SK-N-SH (cell line): ENCODE data around the gene PLA2G6. TPM values are rescaled to one million over a fixed set of nuclear protein-coding genes. Genes with fewer than 3 reads are reported as not detected.

ENCODE experiments used
- CTCF ChIA-PET: fragments of 300-600, 350-600 bp; formaldehyde crosslinking; extraction: SDS; loops from one replicate; lab custom pipeline; 2021; lab: Yijun Ruan, JAX
- POLR2A ChIA-PET: fragments of 350-600 bp; sonication (Branson Sonifier 250); formaldehyde crosslinking; extraction: SDS; loops from one replicate; lab custom pipeline; 2020; ENCODE audit warnings: antibody characterized with exemption, inconsistent platforms; lab: Yijun Ruan, JAX
- DNase-seq: peaks from one replicate; pipeline ENCODE4 v3.0.0; 2012
- H2AFZ ChIP-seq: fragments of 200-600 bp; sonication (generic); 2 replicates; pipeline ENCODE4 v1.8.1; 2016; ENCODE audit warnings: antibody characterized with exemption, mild to moderate bottlenecking, low read depth
- H3F3A ChIP-seq: fragments of 200-600 bp; sonication (generic); replicated peaks from 2 replicates; pipeline ENCODE3; 2016; ENCODE audit warnings: antibody characterized with exemption, mild to moderate bottlenecking; ENCODE audit not compliant: insufficient read depth
- H3K27ac ChIP-seq, 2 experiments: fragments of 200-500 bp in 1 of 2; fragments of 200-600 bp in 1 of 2; sonication (Bioruptor generic) in 1 of 2; sonication (generic), shearing (Covaris generic) in 1 of 2; 2 replicates each; pipeline versions ENCODE4 v1.5.1 to v1.6.1; 2014 to 2016; ENCODE audit warnings: low read depth in 2 of 2, inconsistent platforms in 1 of 2, low read length in 1 of 2, mild to moderate bottlenecking in 1 of 2, mixed read lengths in 1 of 2
- H3K27me3 ChIP-seq: fragments of 200-600 bp; sonication (generic), shearing (Covaris generic); 2 replicates; pipeline ENCODE4 v1.6.1; 2016; ENCODE audit warnings: mixed run types; ENCODE audit not compliant: insufficient read depth
- H3K36me3 ChIP-seq, 2 experiments: fragments of 200-500 bp in 1 of 2; fragments of 200-600 bp in 1 of 2; sonication (Bioruptor generic) in 1 of 2; sonication (generic) in 1 of 2; replicated peaks in 1 of 2; 2 replicates each; pipeline versions ENCODE3 to v1.5.1; 2014 to 2016; ENCODE audit warnings: low read length in 1 of 2, mild to moderate bottlenecking in 1 of 2; ENCODE audit not compliant: insufficient read depth in 2 of 2, control insufficient read depth in 1 of 2
- H3K4me1 ChIP-seq, 2 experiments: fragments of 200-500 bp in 1 of 2; fragments of 200-600 bp in 1 of 2; sonication (Bioruptor generic) in 1 of 2; sonication (generic), shearing (Covaris generic) in 1 of 2; 2 replicates each; pipeline versions ENCODE4 v1.5.1 to v1.6.1; 2014 to 2016; ENCODE audit warnings: low read depth in 1 of 2, low read length in 1 of 2, mixed run types in 1 of 2; ENCODE audit not compliant: insufficient read depth in 2 of 2, control insufficient read depth in 1 of 2
- H3K4me2 ChIP-seq: fragments of 200-600 bp; sonication (generic), shearing (Covaris generic); 2 replicates; pipeline ENCODE4 v1.6.1; 2017; ENCODE audit warnings: mixed run types
- H3K4me3 ChIP-seq, 2 experiments: fragments of 200-500 bp in 1 of 2; fragments of 200-600 bp in 1 of 2; sonication (Bioruptor generic) in 1 of 2; sonication (generic), shearing (Covaris generic) in 1 of 2; 2 replicates each; pipeline versions ENCODE4 v1.5.1 to v1.8.1; 2014 to 2016; ENCODE audit warnings: low read depth in 2 of 2, inconsistent platforms in 1 of 2, low read length in 1 of 2, mild to moderate bottlenecking in 1 of 2, mixed read lengths in 1 of 2, moderate library complexity in 1 of 2
- H3K79me2 ChIP-seq: fragments of 200-600 bp; sonication (generic); 2 replicates; pipeline ENCODE4 v1.8.1; 2017; ENCODE audit warnings: mild to moderate bottlenecking; ENCODE audit not compliant: insufficient read depth
- H3K9ac ChIP-seq: fragments of 200-600 bp; sonication (generic); 2 replicates; pipeline ENCODE4 v1.6.1; 2017; ENCODE audit warnings: mixed run types
- H3K9me2 ChIP-seq: fragments of 200-600 bp; sonication (generic); 2 replicates; pipeline ENCODE4 v1.6.1; 2017; ENCODE audit warnings: mixed run types
- H3K9me3 ChIP-seq: fragments of 200-600 bp; sonication (generic); 2 replicates; pipeline ENCODE4 v1.6.1; 2017; ENCODE audit warnings: mixed run types, mild to moderate bottlenecking, moderate library complexity
- H4K20me1 ChIP-seq: fragments of 200-600 bp; sonication (generic); 2 replicates; pipeline ENCODE4 v1.6.1; 2017; ENCODE audit warnings: mild to moderate bottlenecking, mixed run types; ENCODE audit not compliant: insufficient read depth
- CHD2 ChIP-seq: fragments of 150-350 bp; IDR thresholded peaks from 2 replicates; pipeline ENCODE4 v1.6.1; 2018; ENCODE audit warnings: low read length; ENCODE audit not compliant: partially characterized antibody
- EZH2phosphoT487 ChIP-seq: fragments of 200-600 bp; sonication (generic); IDR thresholded peaks from 2 replicates; pipeline ENCODE4 v1.6.1; 2017; ENCODE audit warnings: low read depth, mixed run types, mild to moderate bottlenecking, antibody characterized with exemption, moderate library complexity, borderline replicate concordance
- FOSL2 ChIP-seq: IDR thresholded peaks from 2 replicates; pipeline ENCODE4 v1.4.0; 2012; ENCODE audit warnings: low read depth, mild to moderate bottlenecking, moderate library complexity, borderline replicate concordance
- FOXM1 ChIP-seq: IDR thresholded peaks from 2 replicates; pipeline ENCODE4 v1.4.0; 2012; ENCODE audit warnings: low read depth, mild to moderate bottlenecking
- IRF3 ChIP-seq: fragments of 150-350 bp; IDR thresholded peaks from 2 replicates; pipeline ENCODE4 v1.6.1; 2016; ENCODE audit warnings: mild to moderate bottlenecking, low read depth, low read length
- JUND ChIP-seq: IDR thresholded peaks from 2 replicates; pipeline ENCODE4 v1.4.0; 2012
- MAX ChIP-seq: IDR thresholded peaks from 2 replicates; pipeline ENCODE4 v1.4.0; 2012; ENCODE audit warnings: low read depth
- MEF2A ChIP-seq: IDR thresholded peaks from 2 replicates; pipeline ENCODE4 v1.4.0; 2012; ENCODE audit warnings: low read depth, borderline replicate concordance
- MXI1 ChIP-seq: IDR thresholded peaks from 2 replicates; pipeline ENCODE4 v1.6.1; 2012; ENCODE audit warnings: mild to moderate bottlenecking, low read depth, low read length, improper control_type of control experiment
- NFIC ChIP-seq: IDR thresholded peaks from 2 replicates; pipeline ENCODE4 v1.4.0; 2012; ENCODE audit warnings: borderline replicate concordance
- POLR2AphosphoS5 ChIP-seq: IDR thresholded peaks from 2 replicates; pipeline ENCODE4 v1.6.1; 2012; ENCODE audit warnings: low read depth, low read length
- RCOR1 ChIP-seq: fragments of 150-350 bp; IDR thresholded peaks from 2 replicates; pipeline ENCODE4 v1.6.1; 2017; ENCODE audit warnings: antibody characterized with exemption, low read length
- REST ChIP-seq: IDR thresholded peaks from 2 replicates; pipeline ENCODE4 v1.6.1; 2012; ENCODE audit warnings: mild to moderate bottlenecking, low read depth, low read length, moderate library complexity
- RXRA ChIP-seq: IDR thresholded peaks from 2 replicates; pipeline ENCODE4 v1.4.0; 2012; ENCODE audit warnings: low read depth, mild to moderate bottlenecking, borderline replicate concordance
- SIN3A ChIP-seq: IDR thresholded peaks from 2 replicates; pipeline ENCODE4 v1.6.1; 2012; ENCODE audit warnings: low read depth, mild to moderate bottlenecking, low read length, moderate library complexity, borderline replicate concordance
- TCF12 ChIP-seq: IDR thresholded peaks from 2 replicates; pipeline ENCODE4 v1.4.0; 2012
- ZBTB33 ChIP-seq: IDR thresholded peaks from 2 replicates; pipeline ENCODE4 v1.4.0; 2012; ENCODE audit warnings: low read depth, borderline replicate concordance
- WGBS: methylation state at CpG from one replicate; pipeline ENCODE4 v1.1.6; 2017; ENCODE audit warnings: low lambda C conversion rate; 5-methylcytosine and 5-hydroxymethylcytosine counted together
- polyA plus RNA-seq, 3 experiments: library from polyadenylated mRNA; depleted of rRNA; stranded (reverse); fragments of >200 nt; gene quantifications; 2 replicates each; pipeline ENCODE4 v1.2.3, GENCODE V29; 2012

PLA2G6 gene
- polyA plus RNA-seq, 1 of the 3 experiments (the other 2 are of a cell fraction): 10.5 TPM

- DNase-seq: no peak
- Histone ChIP-seq H3K79me2 (no peaks in the 10 kb centered on the region), H4K20me1 (no peaks in the 10 kb centered on the region), H3K4me3 (no peak overlapping the region), H3K27me3 (no peaks in the 10 kb centered on the region), H3K36me3 (no peaks in the 10 kb centered on the region), H3K27ac (no peak overlapping the region; a peak in 1 of 4 replicates), H3K9ac (no peak overlapping the region), H3K9me3 (no peaks in the 10 kb centered on the region), H3K4me1 (peaks cover 0 to 14% of the 10 kb centered on the region in 2 experiments; a peak in 1 of 4 replicates), H3F3A (no peaks in the 10 kb centered on the region), H3K4me2 (no peak overlapping the region), H2AFZ (no peak overlapping the region), H3K9me2 (no peaks in the 10 kb centered on the region)
- CTCF ChIA-PET: no interaction called here
- WGBS: 90% methylated on average over 2 of the region's 16 CpGs
- POLR2A ChIA-PET: no interaction called here
- TF ChIP-seq FOXM1 (no peak), CHD2 (no peak), MAX (no peak), IRF3 (no peak), RXRA (no peak), MEF2A (no peak)
Observed at GRCh38 chr22:38172832-38173640, 8.6 kb downstream of the PLA2G6 start.

GRCh38 chr22:38171927-38172831 is 9.5 kb downstream of the PLA2G6 start:
- Histone ChIP-seq H3F3A (no peaks in the 10 kb centered on the region), H3K9me2 (no peaks in the 10 kb centered on the region), H3K9ac (no peak overlapping the region), H3K4me2 (no peak overlapping the region), H2AFZ (no peak overlapping the region), H3K79me2 (no peaks in the 10 kb centered on the region), H3K4me3 (no peak overlapping the region), H3K4me1 (peaks cover 0 to 14% of the 10 kb centered on the region in 2 experiments; a peak in 1 of 4 replicates), H3K9me3 (no peaks in the 10 kb centered on the region), H3K27ac (no peak overlapping the region; a peak in 1 of 4 replicates), H4K20me1 (no peaks in the 10 kb centered on the region), H3K27me3 (no peaks in the 10 kb centered on the region), H3K36me3 (no peaks in the 10 kb centered on the region)
- no peak for DNase-seq
- POLR2A ChIA-PET: no interaction called here
- 87% methylated on average over 11 of the region's 16 CpGs for WGBS
- CTCF ChIA-PET: no interaction called here
- no peak for TF ChIP-seq MXI1
- TF ChIP-seq RCOR1: no peak
- TF ChIP-seq CHD2: no peak
- TF ChIP-seq EZH2phosphoT487: no peak
- TF ChIP-seq RXRA: no peak
- no peak for TF ChIP-seq ZBTB33
- TF ChIP-seq POLR2AphosphoS5: no peak
- no peak for TF ChIP-seq NFIC
- TF ChIP-seq JUND: no peak
- TF ChIP-seq TCF12: no peak
- no peak for TF ChIP-seq REST
- TF ChIP-seq SIN3A: no peak
- TF ChIP-seq FOSL2: no peak
